Right lobe of liver (tissue), 6 donors: ENCODE results near the gene ELFN1. TPM values are rescaled to one million over a fixed set of nuclear protein-coding genes. Genes with fewer than 3 reads are reported as not detected.

ENCODE experiments used
- ATAC-seq, 4 donors: fragments of 200-7000 bp; cut with Tn5 transposase; one replicate each; pipeline ENCODE4 v1.9.1; 2020; ENCODE audit warnings: mild to moderate bottlenecking in 4 of 4, moderate library complexity in 4 of 4
- DNase-seq, 3 donors: peaks; one replicate each; pipeline ENCODE4 v3.0.0-alpha.2; 2020
- H3K27ac ChIP-seq, 3 donors: fragments of 200-600 bp; one replicate each; pipeline ENCODE4 v1.8.0; 2022
- H3K27me3 ChIP-seq, 2 donors: fragments of 200-600 bp; one replicate each; pipeline ENCODE4 v1.8.0; 2022
- H3K36me3 ChIP-seq, 4 donors: fragments of 200-600 bp; sonication (generic) in 1 of 4; one replicate each; pipeline versions ENCODE4 v1.5.1 to v1.8.0; 2017 to 2022; ENCODE audit warnings: control low read depth in 1 of 4
- H3K4me1 ChIP-seq, 4 donors: fragments of 200-600 bp; sonication (generic) in 1 of 4; one replicate each; pipeline versions ENCODE4 v1.5.1 to v1.8.0; 2017 to 2022; ENCODE audit warnings: control low read depth in 1 of 4
- H3K4me3 ChIP-seq, 3 donors: fragments of 200-600 bp; one replicate each; pipeline ENCODE4 v1.8.0; 2022
- H3K9me3 ChIP-seq, 4 donors: fragments of 200-600 bp; sonication (generic) in 1 of 4; one replicate each; pipeline versions ENCODE4 v1.5.1 to v1.8.0; 2017 to 2022; ENCODE audit warnings: control low read depth in 1 of 4
- CTCF ChIP-seq, 4 donors: fragments of 200-600 bp in 3 of 4; fragments of 450-650 bp in 1 of 4; IDR thresholded peaks; one replicate each; pipeline versions ENCODE4 v1.5.1 to v1.8.0; 2016 to 2022; ENCODE audit warnings: antibody characterized with exemption in 4 of 4, mild to moderate bottlenecking in 2 of 4
- POLR2A ChIP-seq: fragments of 450-650 bp; IDR thresholded peaks from one replicate; pipeline ENCODE4 v1.6.1; 2017; ENCODE audit warnings: antibody characterized with exemption, mild to moderate bottlenecking
- WGBS: methylation state at CpG from one replicate; pipeline ENCODE4 v1.1.6; 2018; ENCODE audit warnings: low coverage, low lambda C conversion rate; ENCODE audit not compliant: insufficient coverage; ENCODE audit errors: missing lambda C conversion rate; 5-methylcytosine and 5-hydroxymethylcytosine counted together
- intact Hi-C, 2 donors: fragments of 100-400 bp; cut with DNase I; formaldehyde crosslinking; loops; one replicate each; pipeline versions ENCODE4 v1.11.2 to v1.14.1; 2022
- total RNA-seq, 6 experiments: library from RNA; depleted of rRNA in 2 of 6; stranded (reverse); fragments of >200 nt in 2 of 6; fragmentation: NEBNext Ultra II Directional in 3 of 6; extraction: Animal tissue kit (Norgen Biotek cat#: 25700) in 3 of 6; gene quantifications; one replicate each; pipeline versions ENCODE4 v1.1.0 to v1.2.4, GENCODE V29; 2016 to 2023
- donor health status: DM: no; HTN: yes; CAD: no.
- donor health status: DM: no; HTN: no; CAD: no.
- donor health status: DM: no; HTN: no; CAD: no.
- donor health status: DM: no; HTN: yes; CAD: no.
- donor health status: DM: no; HTN: yes; CAD: no.

ELFN1 gene
- total RNA-seq, 6 experiments from 2014 or later = 5.4 to 13.0 (median 7.5) TPM

GRCh38 chr7:1623810-1624209 is 46.3 kb upstream of the ELFN1 start:
- TF ChIP-seq POLR2A (no peak), CTCF (IDR thresholded peaks at IDR 0.05) (no peak)
- Histone ChIP-seq H3K4me3 (no peak overlapping the region), H3K9me3 (no peaks in the 10 kb centered on the region), H3K27ac (no peak overlapping the region), H3K27me3 (no peaks in the 10 kb centered on the region), H3K4me1 (no peaks in the 10 kb centered on the region), H3K36me3 (no peaks in the 10 kb centered on the region)
- no peak for DNase-seq
- ATAC-seq = no peak
- WGBS = no CpG with 5 or more reads among the region's 13 CpGs
- intact Hi-C loops = no loop called here

- no peaks in the 10 kb centered on the region for H3K4me1 ChIP-seq
- ATAC-seq (peak in 1 of 4 donors; percentile 24), DNase-seq (peak in 1 of 3 donors; percentile 42)
- H3K4me3 ChIP-seq = no peak overlapping the region
- H3K27me3 ChIP-seq = no peaks in the 10 kb centered on the region
- no peak overlapping the region for H3K27ac ChIP-seq
- H3K36me3 ChIP-seq = no peaks in the 10 kb centered on the region
- H3K9me3 ChIP-seq = no peaks in the 10 kb centered on the region
- 50% methylated on average over 8 of the region's 18 CpGs for WGBS
- no peak for TF ChIP-seq POLR2A
- TF ChIP-seq CTCF (IDR thresholded peaks at IDR 0.05) = no peak
- intact Hi-C loops = no loop called here
Observed at GRCh38 chr7:1624999-1625927, 44.8 kb upstream of the ELFN1 start.

- intact Hi-C loops = no loop called here
- no peaks in the 10 kb centered on the region for H3K36me3 ChIP-seq
- H3K4me1 ChIP-seq = no peaks in the 10 kb centered on the region
- no peaks in the 10 kb centered on the region for H3K27me3 ChIP-seq
- TF ChIP-seq CTCF (IDR thresholded peaks at IDR 0.05) (no peak), POLR2A (no peak)
- no peak for DNase-seq
- no peak for ATAC-seq
- WGBS = 47% methylated on average over 1 of the region's 1 CpG
- no peak overlapping the region for H3K27ac ChIP-seq
- no peaks in the 10 kb centered on the region for H3K9me3 ChIP-seq
- H3K4me3 ChIP-seq = no peak overlapping the region
Observed at GRCh38 chr7:1626769-1627168, 43.3 kb upstream of the ELFN1 start.

- Histone ChIP-seq H3K27me3 (no peaks in the 10 kb centered on the region), H3K9me3 (no peaks in the 10 kb centered on the region), H3K4me1 (no peaks in the 10 kb centered on the region), H3K4me3 (no peak overlapping the region), H3K36me3 (no peaks in the 10 kb centered on the region), H3K27ac (no peak overlapping the region)
- ATAC-seq (no peak), DNase-seq (no peak)
- TF ChIP-seq CTCF (IDR thresholded peaks at IDR 0.05) (no peak), POLR2A (no peak)
- intact Hi-C loops = no loop called here
- 53% methylated on average over 3 of the region's 3 CpGs for WGBS
Observed at GRCh38 chr7:1630700-1631336, 39.3 kb upstream of the ELFN1 start.
